Retina (tissue), 1 donor: ENCODE measurements around the gene KRTAP9-6.
"Not testable (repeated sequence)": the region's sequence is repeated elsewhere in the genome, so short reads cannot be mapped to it uniquely, and the experiment has no call there.

ENCODE experiments used
- DNase-seq: peaks from one replicate; pipeline ENCODE4 v3.0.0-alpha.2; 2016

Gene KRTAP9-6, protein sequence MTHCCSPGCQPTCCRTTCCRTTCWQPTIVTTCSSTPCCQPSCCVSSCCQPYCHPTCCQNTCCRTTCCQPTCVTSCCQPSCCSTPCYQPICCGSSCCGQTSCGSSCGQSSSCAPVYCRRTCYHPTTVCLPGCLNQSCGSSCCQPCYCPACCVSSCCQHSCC

DNA sequence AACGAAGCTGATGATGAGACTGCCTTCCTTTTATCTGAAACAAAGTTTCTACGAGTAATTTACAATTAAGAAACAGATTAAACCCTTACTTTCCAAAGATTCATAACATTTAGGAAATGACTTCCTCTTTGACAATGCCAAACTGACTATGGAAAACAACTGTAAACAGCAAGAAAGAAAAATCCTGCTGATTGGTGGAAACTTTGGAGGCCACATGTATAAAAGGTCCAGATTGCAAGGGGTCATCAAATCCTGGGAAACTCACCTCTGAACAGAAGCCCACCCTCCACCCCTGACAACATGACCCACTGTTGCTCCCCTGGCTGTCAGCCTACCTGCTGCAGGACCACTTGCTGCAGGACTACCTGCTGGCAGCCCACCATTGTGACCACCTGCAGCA is at the start of gene KRTAP9-6:
Gene KRTAP9-6, plus strand, starts transcription at position 301 of the 400 bp plus-strand sequence. Its CDS starts 0 bp downstream, at position 301.
- no peak for DNase-seq

DNA sequence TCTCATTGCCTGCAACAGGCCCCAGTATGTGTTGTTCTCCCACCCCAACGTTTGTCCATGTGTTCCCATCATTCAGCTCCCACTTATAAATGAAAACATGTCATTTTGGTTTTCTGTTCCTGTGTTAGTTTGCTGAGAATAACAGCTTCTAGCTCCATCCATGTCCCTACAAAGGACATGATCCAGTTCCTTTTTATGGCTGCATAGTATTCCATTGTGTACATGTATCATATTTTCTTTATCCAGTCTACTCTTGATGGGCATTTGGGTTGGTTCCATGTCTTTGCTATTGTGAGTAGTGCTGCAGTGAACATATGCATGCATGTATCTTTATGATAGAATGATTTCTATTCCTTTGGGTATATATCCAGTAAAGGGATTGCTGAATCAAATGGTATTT is 49.5 kb upstream of the KRTAP9-6 start:
- no peak for DNase-seq

DNA sequence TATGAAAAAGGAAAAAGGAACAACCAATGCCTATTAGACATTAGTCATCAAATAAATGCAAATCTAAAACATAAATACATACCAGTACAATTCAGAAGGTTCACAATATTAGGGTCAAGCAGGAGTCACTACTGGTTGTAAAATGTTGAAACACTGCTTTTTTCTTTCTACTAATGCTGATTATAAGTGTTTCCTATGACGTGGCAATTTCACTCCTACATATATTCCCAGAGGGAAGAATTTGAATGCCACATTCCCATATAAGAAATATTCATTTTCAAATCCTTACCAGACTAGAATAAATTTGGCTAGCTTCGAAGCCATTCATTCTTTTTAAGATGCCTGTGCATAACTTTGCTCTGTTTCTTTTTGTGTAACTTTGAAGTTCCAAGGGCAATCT is 41.4 kb upstream of the KRTAP9-6 start:
- DNase-seq: no peak

DNA sequence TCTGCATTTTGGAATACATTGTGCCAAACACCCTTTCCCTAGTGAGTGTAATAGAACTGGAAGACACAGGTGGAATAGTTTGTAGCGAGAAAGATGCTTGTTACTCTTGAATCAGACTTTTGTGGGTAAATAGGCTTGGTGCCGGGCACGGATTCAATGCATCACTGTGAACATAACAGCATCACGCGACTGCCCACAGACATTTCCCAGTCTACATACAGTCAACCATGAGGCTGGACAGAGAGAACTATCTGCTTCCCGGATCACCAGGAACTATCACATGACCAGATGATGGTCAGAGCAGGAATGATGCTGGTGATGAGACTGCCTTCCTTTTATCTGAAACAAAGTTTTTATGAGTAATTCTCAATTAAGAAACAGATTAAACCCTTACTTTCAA is 39.1 kb upstream of the KRTAP9-6 start:
- no peak for DNase-seq

DNA sequence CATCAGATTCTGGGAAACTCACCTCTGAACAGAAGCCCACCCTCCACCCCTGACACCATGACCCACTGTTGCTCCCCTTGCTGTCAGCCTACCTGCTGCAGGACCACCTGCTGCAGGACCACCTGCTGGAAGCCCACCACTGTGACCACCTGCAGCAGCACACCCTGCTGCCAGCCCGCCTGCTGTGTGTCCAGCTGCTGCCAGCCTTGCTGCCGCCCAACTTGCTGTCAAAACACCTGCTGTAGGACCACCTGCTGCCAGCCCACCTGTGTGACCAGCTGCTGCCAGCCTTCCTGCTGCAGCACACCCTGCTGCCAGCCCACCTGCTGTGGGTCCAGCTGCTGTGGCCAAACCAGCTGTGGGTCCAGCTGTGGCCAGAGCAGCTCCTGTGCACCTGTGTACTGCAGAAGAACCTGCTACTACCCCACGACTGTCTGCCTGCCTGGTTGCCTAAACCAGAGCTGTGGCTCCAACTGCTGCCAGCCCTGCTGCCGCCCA is 38.5 kb upstream of the KRTAP9-6 start, which contains the start of gene KRTAP9-2:
Gene KRTAP9-2, plus strand, starts transcription at position 51 of the 498 bp plus-strand sequence. Its CDS starts 7 bp downstream, at position 58.
- DNase-seq: not testable (repeated sequence)

DNA sequence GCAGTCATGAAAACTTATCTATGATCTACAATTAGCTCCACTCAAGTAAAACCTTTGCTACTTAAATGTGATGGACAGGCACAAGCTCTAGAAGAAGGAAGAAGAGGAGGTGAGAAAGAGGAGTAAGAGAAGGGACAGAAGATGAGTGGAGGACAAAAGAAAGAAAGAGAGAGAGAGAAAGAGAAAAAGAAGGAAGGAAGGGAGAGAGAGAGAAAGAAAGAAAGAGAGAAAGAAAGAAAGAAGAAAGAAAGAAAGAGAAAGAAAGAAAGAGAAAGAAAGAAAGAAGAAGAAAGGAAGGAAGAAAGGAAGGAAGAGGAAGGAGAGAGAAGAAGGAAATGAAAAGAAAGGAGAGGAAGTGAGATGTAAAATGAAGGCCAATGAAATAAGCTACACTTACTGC is 35.1 kb upstream of the KRTAP9-6 start:
- DNase-seq: no peak

DNA sequence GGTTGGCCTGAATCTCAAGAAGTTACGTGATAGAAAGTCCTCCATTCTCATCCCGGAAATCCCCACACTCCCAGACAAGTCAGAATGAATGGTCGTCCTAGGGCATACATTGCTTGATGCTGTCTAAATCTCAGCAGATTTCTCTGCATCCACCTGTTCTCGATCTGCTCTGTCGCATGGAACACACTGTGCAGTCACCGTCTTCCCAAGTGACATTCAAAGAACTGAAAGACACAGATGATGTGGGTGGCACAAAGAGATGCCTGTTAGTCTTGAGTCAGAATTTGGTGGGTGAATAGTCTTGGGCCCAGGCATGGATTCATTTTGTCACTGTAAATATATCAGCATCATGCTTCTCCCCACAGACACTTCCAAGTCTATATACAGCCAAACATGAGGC is 33.4 kb upstream of the KRTAP9-6 start:
- DNase-seq: no peak

DNA sequence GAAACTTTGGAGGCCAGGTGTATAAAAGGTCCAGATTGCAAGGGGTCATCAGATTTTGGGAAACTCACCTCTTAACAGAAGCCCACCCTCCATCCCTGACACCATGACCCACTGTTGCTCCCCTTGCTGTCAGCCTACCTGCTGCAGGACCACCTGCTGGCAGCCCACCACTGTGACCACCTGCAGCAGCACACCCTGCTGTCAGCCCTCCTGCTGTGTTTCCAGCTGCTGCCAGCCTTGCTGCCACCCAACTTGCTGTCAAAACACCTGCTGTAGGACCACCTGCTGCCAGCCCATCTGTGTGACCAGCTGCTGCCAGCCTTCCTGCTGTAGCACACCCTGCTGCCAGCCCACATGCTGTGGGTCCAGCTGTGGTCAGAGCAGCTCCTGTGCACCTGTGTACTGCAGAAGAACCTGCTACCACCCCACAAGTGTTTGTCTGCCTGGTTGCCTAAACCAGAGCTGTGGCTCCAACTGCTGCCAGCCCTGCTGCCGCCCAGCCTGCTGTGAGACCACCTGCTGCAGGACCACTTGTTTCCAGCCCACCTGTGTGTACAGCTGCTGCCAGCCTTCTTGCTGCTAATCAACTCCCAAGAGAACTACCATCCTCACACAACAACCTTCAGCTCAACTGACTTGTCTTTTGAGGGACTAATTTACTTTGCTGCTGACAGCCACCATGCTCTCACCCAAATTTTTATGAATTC is 32.6 kb upstream of the KRTAP9-6 start, which contains the start of gene KRTAP9-3:
Gene KRTAP9-3, plus strand, starts transcription at position 51 of the 707 bp plus-strand sequence. Its CDS starts 53 bp downstream, at position 104.
- not testable (repeated sequence) for DNase-seq

DNA sequence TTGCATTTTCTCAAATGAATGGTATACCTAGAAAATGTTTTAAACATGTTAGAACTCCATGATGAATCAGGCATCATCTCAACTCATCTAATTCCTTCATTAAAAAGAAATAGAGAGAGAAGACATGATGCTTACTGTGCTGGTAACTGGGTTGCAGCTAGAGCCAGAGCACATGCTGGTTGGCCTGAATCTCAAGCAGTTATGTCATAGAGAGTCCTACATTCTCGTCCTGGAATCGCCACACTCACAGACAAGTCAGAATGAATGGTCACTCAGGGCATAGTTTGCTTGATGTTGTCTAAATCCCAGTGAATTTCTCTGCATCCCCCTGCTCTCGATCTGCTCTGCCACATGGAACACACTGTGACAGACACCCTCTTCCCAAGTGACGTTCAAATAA is 28.1 kb upstream of the KRTAP9-6 start:
- not testable (repeated sequence) for DNase-seq

DNA sequence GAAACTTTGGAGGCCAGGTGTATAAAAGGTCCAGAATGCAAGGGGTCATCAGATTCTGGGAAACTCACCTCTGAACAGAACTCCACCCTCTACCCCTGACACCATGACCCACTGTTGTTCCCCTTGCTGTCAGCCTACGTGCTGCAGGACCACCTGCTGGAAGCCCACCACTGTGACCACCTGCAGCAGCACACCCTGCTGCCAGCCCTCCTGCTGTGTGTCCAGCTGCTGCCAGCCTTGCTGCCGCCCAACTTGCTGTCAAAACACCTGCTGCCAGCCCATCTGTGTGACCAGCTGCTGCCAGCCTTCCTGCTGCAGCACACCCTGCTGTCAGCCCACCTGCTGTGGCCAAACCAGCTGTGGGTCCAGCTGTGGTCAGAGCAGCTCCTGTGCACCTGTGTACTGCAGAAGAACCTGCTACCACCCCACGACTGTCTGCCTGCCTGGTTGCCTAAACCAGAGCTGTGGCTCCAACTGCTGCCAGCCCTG is 27.2 kb upstream of the KRTAP9-6 start, which contains the start of gene KRTAP9-8:
Gene KRTAP9-8, plus strand, starts transcription at position 51 of the 489 bp plus-strand sequence. Its CDS starts 53 bp downstream, at position 104.
- DNase-seq: not testable (repeated sequence)

DNA sequence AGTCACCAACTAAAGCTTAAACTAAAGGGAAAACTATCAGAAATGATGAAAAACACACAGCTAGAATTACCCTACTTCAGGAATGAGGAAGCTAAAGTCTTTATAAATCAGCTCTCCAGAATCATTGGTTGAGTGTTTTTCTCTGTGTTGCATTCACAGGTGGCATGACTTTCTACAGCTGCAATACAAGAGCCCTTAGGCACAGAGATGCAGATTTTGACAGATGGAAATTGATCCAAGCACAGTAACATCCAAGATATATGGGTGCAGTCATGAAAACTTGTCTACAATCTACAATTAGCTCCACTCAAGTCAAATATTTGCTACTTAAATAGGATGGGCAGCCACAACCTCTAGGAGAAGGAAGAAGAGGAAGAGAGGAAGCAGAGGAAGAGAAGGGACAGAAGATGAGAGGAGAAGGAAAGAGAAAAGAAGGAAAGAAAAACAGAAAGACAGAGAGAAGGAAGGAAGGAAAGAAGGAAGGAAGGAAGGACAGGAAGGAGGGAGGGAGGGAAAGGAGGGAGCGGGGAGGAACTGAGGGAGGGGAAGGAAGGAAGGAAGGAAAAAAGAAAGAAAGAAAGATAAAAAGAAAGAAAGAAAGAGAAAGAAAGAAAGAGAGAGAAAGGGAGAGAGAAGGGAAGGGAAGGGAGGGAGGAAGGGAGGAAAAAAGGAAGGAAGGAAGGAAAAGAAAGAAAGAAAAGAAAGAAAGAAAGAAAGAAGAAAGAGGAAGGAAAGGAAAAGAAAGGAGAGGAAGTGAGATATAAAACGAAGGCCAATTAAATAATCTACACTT is 18.0 kb upstream of the KRTAP9-6 start:
- DNase-seq: not testable (repeated sequence)

DNA sequence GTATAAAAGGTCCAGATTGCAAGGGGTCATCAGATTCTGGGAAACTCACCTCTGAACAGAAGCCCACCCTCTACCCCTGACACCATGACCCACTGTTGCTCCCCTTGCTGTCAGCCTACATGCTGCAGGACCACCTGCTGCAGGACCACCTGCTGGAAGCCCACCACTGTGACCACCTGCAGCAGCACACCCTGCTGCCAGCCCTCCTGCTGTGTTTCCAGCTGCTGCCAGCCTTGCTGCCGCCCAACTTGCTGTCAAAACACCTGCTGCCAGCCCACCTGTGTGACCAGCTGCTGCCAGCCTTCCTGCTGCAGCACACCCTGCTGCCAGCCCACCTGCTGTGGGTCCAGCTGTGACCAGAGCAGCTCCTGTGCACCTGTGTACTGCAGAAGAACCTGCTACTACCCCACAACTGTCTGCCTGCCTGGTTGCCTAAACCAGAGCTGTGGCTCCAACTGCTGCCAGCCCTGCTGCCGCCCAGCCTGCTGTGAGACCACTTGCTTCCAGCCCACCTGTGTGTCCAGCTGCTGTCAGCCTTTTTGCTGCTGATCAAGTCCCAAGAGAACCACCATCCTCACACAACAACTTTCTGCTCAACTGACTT is 15.4 kb upstream of the KRTAP9-6 start, which contains the start of gene KRTAP9-4:
Gene KRTAP9-4, plus strand, starts transcription at position 51 of the 604 bp plus-strand sequence. Its CDS starts 34 bp downstream, at position 85.
- DNase-seq: not testable (repeated sequence)

DNA sequence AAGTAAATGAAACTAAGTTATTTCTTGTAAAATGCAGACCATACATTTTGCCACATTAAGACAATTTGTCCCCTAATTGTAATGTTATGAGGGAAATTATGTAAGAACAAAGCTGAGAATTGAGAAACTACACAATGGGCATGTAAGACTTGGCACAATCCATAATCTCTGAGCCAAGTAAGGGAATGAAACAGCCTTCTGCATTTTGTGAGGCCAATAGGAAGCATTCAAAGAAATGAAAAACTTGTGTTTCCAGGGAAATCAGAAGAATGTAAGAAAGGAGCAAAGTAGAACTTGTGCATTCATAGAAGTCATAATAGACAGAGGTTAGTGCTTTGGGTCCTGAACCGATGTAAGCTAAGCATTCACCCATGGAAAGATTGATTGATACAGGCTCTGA is 13.9 kb upstream of the KRTAP9-6 start:
- no peak for DNase-seq

DNA sequence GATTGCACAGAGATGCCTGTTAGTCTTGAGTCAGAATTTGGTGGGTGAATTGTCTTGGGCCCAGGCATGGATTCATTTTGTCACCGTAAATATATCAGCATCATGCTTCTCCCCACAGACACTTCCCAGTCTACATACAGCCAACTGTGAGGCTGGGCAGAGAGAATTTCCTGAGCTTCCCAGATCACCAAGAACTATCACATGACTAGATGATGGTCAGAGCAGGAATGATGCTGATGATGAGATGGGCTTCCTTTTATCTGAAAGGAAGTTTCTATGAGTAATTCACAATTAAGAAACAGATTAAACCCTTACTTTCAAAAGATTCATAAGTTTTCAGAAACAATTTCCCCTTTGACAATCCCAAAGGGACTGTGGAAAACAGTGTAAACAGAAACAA is 10.3 kb upstream of the KRTAP9-6 start:
- no peak for DNase-seq

DNA sequence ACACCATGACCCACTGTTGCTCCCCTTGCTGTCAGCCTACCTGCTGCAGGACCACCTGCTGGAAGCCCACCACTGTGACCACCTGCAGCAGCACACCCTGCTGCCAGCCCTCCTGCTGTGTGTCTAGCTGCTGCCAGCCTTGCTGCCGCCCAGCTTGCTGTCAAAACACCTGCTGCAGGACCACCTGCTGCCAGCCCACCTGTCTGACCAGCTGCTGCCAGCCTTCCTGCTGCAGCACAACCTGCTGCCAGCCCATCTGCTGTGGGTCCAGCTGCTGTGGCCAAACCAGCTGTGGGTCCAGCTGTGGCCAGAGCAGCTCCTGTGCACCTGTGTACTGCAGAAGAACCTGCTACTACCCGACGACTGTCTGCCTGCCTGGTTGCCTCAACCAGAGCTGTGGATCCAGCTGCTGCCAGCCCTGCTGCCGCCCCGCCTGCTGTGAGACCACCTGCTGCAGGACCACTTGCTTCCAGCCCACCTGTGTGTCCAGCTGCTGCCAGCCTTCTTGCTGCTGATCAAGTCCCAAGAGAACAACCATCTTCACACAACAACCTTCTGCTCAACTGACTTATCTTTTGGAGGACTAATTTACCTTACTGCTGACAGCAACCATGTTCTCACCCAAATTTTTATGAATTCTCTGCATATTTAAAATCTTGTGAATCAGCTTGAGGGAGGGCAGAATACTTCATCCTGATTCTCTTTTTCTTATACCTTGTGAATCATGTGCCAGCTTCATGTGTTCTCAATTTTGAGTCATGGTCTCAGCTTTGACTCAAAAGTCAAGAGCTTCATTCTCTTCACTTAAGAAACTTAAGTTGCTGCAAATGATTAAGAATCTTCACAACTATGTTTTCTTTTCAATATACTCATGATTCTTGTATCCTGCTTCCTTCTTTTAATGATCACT is 9.5 kb upstream of the KRTAP9-6 start, which contains the start of gene KRTAP9-9:
Gene KRTAP9-9, plus strand, starts transcription at position 4 of the 910 bp plus-strand sequence.
- DNase-seq: not testable (repeated sequence)

DNA sequence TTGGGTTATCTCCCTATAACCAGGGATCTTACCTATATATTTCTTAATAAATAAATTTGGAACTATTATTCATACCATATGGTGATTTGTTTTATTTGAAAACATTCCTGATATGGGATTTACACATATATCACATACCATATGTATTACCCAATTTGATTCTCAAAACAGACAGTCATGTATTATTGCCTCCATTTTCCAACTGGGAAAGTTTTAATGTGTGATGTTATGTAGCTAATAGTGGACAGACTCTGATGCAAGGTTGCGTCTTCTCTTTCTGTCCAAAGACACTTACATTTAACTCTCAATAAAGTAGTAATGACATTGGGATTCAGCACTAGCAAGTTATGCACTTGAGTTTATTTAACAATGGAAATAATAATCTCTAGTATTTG is 8.9 kb upstream of the KRTAP9-6 start:
- no peak for DNase-seq

DNA sequence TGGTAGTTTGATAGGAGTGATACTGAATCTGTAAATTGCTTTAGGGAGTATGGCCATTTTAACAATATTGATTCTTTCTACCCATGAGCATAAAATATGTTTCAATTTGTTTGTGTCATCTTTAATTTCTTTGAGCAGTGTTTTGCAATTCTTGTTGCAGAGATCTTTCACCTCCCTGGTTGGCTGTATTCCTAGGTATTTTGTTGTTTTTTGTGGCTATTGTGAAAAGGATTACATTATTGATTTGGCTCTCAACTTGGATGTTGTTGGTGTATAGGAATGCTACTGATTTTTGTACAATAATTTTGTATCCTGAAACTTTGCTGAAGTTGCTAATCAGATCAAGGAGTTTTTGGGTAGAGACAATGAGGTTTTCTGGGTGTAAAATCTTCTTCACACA is 6.8 kb upstream of the KRTAP9-6 start:
- no peak for DNase-seq

DNA sequence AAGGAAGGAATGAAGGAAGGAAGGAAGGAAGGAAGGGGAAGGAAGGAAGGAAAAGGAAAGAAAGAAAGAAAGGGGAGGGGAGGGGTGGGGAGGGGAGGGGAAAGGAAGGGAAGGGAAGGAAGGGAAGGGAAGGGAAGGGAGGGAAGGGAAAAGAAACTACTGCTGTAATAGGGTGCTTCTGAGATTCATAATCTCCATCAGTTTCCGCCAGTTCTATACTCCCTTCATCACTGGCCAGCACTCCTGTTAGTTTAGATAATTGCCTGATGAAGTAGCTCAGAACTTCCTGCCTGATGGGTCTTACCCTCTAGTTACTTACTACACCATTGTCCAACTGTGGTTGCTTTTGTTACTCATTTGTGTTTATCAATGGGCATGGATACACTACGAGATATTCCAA is 2.0 kb upstream of the KRTAP9-6 start:
- DNase-seq: no peak

DNA sequence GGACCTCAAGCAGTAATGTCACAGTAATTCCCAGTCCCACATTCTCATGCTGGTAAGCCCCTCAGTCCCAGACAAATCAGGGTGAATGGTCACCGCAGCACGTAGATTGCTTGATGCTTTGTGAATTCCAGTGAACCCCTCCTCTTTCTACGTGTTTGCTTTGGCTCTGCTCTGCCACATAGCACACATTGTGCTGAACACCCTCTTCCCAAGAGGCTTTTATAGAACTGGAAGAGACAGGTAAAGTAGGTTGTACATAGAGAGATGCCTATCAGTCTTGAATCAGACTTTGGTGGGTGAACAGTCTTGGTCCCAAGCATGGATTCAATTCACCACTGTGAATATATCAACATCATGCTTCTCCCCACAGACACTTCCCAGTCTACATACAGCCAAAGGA is 579 bp upstream of the KRTAP9-6 start:
- DNase-seq: no peak

DNA sequence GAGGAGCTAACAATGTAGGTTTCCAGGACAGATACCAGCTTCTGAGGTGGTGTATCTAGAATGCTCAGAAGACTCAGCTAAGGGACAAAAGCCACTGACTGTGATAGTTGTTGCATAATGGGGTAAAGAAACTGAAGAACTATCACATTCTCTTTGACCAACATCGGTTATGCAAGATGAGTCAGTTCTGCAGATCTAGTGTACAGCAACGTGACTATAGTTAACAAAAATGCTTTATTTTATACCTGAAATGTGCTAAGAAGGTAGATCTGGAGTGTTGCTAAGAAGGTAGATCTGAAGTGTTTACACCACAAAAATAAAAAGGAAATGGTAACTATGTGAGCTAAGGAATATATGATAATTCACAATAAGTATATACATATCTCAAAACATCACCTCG is 2.5 kb downstream of the KRTAP9-6 start:
- DNase-seq: no peak

DNA sequence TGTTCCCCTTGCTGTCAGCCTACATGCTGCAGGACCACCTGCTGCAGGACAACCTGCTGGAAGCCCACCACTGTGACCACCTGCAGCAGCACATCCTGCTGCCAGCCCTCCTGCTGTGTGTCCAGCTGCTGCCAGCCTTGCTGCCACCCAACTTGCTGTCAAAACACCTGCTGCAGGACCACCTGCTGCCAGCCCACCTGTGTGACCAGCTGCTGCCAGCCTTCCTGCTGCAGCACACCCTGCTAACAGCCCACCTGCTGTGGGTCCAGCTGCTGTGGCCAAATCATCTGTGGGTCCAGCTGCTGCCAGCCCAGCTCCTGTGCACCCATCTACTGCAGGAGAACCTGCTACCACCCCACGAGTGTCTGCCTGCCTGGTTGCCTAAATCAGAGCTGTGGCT is 6.1 kb downstream of the KRTAP9-6 start:
- DNase-seq: not testable (repeated sequence)
